Lower leg skin (tissue), 4 donors: ENCODE results near the gene MAP3K5. TPM values are rescaled to one million over a fixed set of nuclear protein-coding genes. Genes with fewer than 3 reads are reported as not detected.

Experiments
- DNase-seq, 2 donors: peaks; one replicate each; pipeline ENCODE4 v3.0.0-alpha.2; 2019; ENCODE audit warnings: low spot score in 2 of 2
- H3K4me3 ChIP-seq: fragments of 200-600 bp; sonication (generic); 2 replicates; pipeline ENCODE4 v1.5.1; 2017; ENCODE audit warnings: mild to moderate bottlenecking, low read depth; ENCODE audit not compliant: poor library complexity, severe bottlenecking
- POLR2A ChIP-seq, 2 donors: fragments of 450-650 bp; IDR thresholded peaks; one replicate each; pipeline ENCODE4 v1.6.1; 2016 to 2017; ENCODE audit warnings: antibody characterized with exemption in 2 of 2, mild to moderate bottlenecking in 1 of 2, moderate library complexity in 1 of 2
- WGBS, 2 donors: methylation state at CpG; one replicate each; pipeline ENCODE4 v1.1.5; 2018; 5-methylcytosine and 5-hydroxymethylcytosine counted together
- intact Hi-C: fragments of 100-400 bp; cut with DNase I; formaldehyde crosslinking; loops from one replicate; pipeline ENCODE4 v1.15.0; 2023; ENCODE audit warnings: low total_unique reads
- total RNA-seq, 4 donors: library from RNA; depleted of rRNA; stranded (reverse); fragments of >200 nt; gene quantifications; one replicate each; pipeline ENCODE4 v1.1.0, GENCODE V29; 2016
- TF ChIP-seq, protein P1 (sequence below), 3 donors: fragments of 450-650 bp; IDR thresholded peaks; one replicate each; pipeline ENCODE4 v1.5.1; 2016; ENCODE audit warnings: antibody characterized with exemption in 3 of 3, mild to moderate bottlenecking in 3 of 3, moderate library complexity in 2 of 3

The MAP3K5 gene
- total RNA-seq, 4 donors from 2014 or later, result 18.9 to 35.2 (median 27.0) TPM

GRCh38 chr6:136784910-136785746 is 7.1 kb downstream of the MAP3K5 start:
- intact Hi-C loops, result no loop called here
- DNase-seq, result peak in 1 of 2 donors; percentile 35
- WGBS, 2 donors, result 72 to 82% methylated on average over 10 of the region's 10 CpGs
- TF ChIP-seq, protein P1, sequence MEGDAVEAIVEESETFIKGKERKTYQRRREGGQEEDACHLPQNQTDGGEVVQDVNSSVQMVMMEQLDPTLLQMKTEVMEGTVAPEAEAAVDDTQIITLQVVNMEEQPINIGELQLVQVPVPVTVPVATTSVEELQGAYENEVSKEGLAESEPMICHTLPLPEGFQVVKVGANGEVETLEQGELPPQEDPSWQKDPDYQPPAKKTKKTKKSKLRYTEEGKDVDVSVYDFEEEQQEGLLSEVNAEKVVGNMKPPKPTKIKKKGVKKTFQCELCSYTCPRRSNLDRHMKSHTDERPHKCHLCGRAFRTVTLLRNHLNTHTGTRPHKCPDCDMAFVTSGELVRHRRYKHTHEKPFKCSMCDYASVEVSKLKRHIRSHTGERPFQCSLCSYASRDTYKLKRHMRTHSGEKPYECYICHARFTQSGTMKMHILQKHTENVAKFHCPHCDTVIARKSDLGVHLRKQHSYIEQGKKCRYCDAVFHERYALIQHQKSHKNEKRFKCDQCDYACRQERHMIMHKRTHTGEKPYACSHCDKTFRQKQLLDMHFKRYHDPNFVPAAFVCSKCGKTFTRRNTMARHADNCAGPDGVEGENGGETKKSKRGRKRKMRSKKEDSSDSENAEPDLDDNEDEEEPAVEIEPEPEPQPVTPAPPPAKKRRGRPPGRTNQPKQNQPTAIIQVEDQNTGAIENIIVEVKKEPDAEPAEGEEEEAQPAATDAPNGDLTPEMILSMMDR (IDR thresholded peaks at IDR 0.05), result no peak
- no peak for TF ChIP-seq POLR2A (IDR thresholded peaks at IDR 0.05)
- H3K4me3 ChIP-seq, result no peak overlapping the region

GRCh38 chr6:136784271-136784664 is 8.0 kb downstream of the MAP3K5 start:
- no peak overlapping the region for H3K4me3 ChIP-seq
- 81 to 83% methylated on average over 8 of the region's 8 CpGs for WGBS, 2 donors
- TF ChIP-seq POLR2A (IDR thresholded peaks at IDR 0.05), result no peak
- TF ChIP-seq, protein P1 (IDR thresholded peaks at IDR 0.05), result no peak
- no peak for DNase-seq
- intact Hi-C loops, result no loop called here

DNA sequence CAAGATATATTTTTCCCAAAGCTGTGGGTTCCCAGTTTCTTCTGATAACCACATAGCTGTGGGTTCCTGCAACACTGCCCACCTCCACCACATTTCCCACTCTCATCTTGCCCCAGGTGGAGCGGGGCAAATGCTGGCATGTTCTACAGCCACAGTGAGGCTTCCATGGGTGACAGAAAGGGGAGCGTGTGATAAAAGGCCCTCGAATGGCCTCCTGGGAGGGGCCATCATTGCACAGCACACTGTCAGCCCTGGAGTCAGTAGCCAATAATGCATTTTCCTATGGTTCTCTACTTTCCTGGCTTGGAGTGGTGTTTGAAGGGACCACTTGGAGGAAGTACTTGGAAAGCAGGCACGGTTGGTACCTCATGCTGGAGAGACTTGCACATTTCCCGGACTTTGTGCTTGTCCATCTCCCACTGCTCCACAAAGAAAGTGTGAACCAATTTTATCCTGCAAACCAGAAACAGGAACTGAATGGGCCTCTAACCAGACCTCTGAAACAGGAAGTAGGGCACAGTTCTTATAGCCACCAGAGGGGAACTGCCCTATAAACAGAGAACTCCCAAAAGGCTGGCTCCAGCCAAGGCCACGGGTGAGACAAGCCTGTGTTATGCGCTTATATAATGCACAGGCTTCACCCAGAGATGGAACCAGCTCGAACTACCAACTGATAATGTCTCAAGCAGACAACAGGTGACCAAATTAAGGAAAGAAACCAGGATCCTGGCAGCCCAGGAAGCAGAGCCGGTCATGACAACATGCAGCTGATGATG is 8.6 kb downstream of the MAP3K5 start:
- WGBS, 2 donors, result 80 to 81% methylated on average over 9 of the region's 9 CpGs
- H3K4me3 ChIP-seq, result no peak overlapping the region

DNA sequence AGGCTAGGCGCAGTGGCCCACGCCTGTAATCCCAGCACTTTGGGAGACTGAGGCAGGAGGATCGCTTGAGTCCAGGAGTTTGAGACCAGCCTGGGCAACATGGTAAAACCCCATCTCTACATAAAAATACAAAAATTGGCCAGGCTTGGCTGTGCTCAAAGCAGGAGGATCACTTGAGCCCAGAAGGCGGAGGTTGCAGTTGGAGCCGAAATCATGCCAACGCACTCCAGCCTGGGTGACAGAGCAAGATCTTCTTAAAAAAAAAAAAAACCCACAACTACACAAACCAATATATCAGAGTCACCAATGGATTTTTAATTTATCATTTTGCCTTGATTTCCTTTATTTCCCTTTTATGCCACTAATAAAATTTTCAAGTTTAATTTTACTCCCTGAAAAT is 9.3 kb downstream of the MAP3K5 start:
- intact Hi-C loops, result no loop called here
- H3K4me3 ChIP-seq, result no peak overlapping the region
- no peak for DNase-seq
- no peak for TF ChIP-seq POLR2A (IDR thresholded peaks at IDR 0.05)
- TF ChIP-seq, protein P1 (IDR thresholded peaks at IDR 0.05), result no peak
- WGBS, 2 donors, result 80 to 83% methylated on average over 6 of the region's 6 CpGs

More for the DNA sequence above, 8.6 kb downstream of the MAP3K5 start:
- DNase-seq, result peak in 1 of 2 donors; percentile 22
- TF ChIP-seq, protein P1 (IDR thresholded peaks at IDR 0.05), result no peak
- TF ChIP-seq POLR2A (IDR thresholded peaks at IDR 0.05), result no peak
- intact Hi-C loops, result no loop called here

DNA sequence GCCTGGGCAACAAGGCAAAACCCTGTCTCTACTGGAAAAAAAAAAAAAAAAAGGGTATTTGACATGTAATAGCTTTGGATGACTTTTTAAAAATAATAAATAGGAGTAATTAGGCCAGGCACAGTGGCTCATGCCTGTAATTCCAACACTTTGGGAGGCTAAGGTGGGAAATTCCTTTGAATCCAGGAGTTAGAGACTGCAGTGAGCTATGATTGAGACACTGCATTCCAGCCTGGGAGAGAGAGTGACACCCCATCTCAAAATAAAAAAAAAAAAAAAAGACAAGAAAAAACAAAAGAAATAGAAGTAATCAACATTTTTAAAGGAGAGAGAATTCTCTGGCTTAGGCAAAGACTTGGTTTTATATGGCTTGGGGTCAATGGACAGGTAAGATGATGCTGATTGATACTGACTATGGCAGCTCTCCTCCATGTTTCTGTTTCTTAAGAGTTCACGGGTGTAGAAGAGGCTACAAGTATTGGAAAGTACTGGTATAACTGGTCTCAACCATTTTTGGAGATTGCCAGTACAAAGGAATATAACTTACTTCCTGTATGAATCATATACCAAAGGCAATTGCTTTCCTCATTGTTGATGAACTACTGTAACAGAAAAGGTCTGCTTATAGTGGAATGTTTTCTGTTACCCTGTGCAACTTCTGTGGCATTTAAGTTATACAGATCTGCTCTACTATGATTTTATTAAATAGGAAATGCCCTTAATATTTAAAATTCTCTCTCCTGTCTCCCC is 10.1 kb downstream of the MAP3K5 start:
- 24 to 34% methylated on average over 1 of the region's 1 CpG for WGBS, 2 donors
- intact Hi-C loops, result no loop called here
- no peak for DNase-seq
- H3K4me3 ChIP-seq, result no peak overlapping the region
- TF ChIP-seq, protein P1 (IDR thresholded peaks at IDR 0.05), result no peak
- TF ChIP-seq POLR2A (IDR thresholded peaks at IDR 0.05), result no peak
